Right lobe of liver (tissue), 6 donors: Measurements from ENCODE around the gene FGGY. TPM values are rescaled to one million over a fixed set of nuclear protein-coding genes. Genes with fewer than 3 reads are reported as not detected.

ENCODE experiments used
- ATAC-seq, 4 donors: fragments of 200-7000 bp; cut with Tn5 transposase; one replicate each; pipeline ENCODE4 v1.9.1; 2020; ENCODE audit warnings: mild to moderate bottlenecking in 4 of 4, moderate library complexity in 4 of 4
- DNase-seq, 3 donors: peaks; one replicate each; pipeline ENCODE4 v3.0.0-alpha.2; 2020
- H3K27ac ChIP-seq, 3 donors: fragments of 200-600 bp; one replicate each; pipeline ENCODE4 v1.8.0; 2022
- H3K27me3 ChIP-seq, 2 donors: fragments of 200-600 bp; one replicate each; pipeline ENCODE4 v1.8.0; 2022
- H3K36me3 ChIP-seq, 4 donors: fragments of 200-600 bp; sonication (generic) in 1 of 4; one replicate each; pipeline versions ENCODE4 v1.5.1 to v1.8.0; 2017 to 2022; ENCODE audit warnings: control low read depth in 1 of 4
- H3K4me1 ChIP-seq, 4 donors: fragments of 200-600 bp; sonication (generic) in 1 of 4; one replicate each; pipeline versions ENCODE4 v1.5.1 to v1.8.0; 2017 to 2022; ENCODE audit warnings: control low read depth in 1 of 4
- H3K4me3 ChIP-seq, 3 donors: fragments of 200-600 bp; one replicate each; pipeline ENCODE4 v1.8.0; 2022
- H3K9me3 ChIP-seq, 4 donors: fragments of 200-600 bp; sonication (generic) in 1 of 4; one replicate each; pipeline versions ENCODE4 v1.5.1 to v1.8.0; 2017 to 2022; ENCODE audit warnings: control low read depth in 1 of 4
- CTCF ChIP-seq, 4 donors: fragments of 200-600 bp in 3 of 4; fragments of 450-650 bp in 1 of 4; IDR thresholded peaks; one replicate each; pipeline versions ENCODE4 v1.5.1 to v1.8.0; 2016 to 2022; ENCODE audit warnings: antibody characterized with exemption in 4 of 4, mild to moderate bottlenecking in 2 of 4
- POLR2A ChIP-seq: fragments of 450-650 bp; IDR thresholded peaks from one replicate; pipeline ENCODE4 v1.6.1; 2017; ENCODE audit warnings: antibody characterized with exemption, mild to moderate bottlenecking
- WGBS: methylation state at CpG from one replicate; pipeline ENCODE4 v1.1.6; 2018; ENCODE audit warnings: low coverage, low lambda C conversion rate; ENCODE audit not compliant: insufficient coverage; ENCODE audit errors: missing lambda C conversion rate; 5-methylcytosine and 5-hydroxymethylcytosine counted together
- intact Hi-C, 2 donors: fragments of 100-400 bp; cut with DNase I; formaldehyde crosslinking; loops; one replicate each; pipeline versions ENCODE4 v1.11.2 to v1.14.1; 2022
- total RNA-seq, 6 experiments: library from RNA; depleted of rRNA in 2 of 6; stranded (reverse); fragments of >200 nt in 2 of 6; fragmentation: NEBNext Ultra II Directional in 3 of 6; extraction: Animal tissue kit (Norgen Biotek cat#: 25700) in 3 of 6; gene quantifications; one replicate each; pipeline versions ENCODE4 v1.1.0 to v1.2.4, GENCODE V29; 2016 to 2023
- donor health status: DM: no; HTN: yes; CAD: no.
- donor health status: DM: no; HTN: no; CAD: no.
- donor health status: DM: no; HTN: no; CAD: no.
- donor health status: DM: no; HTN: yes; CAD: no.
- donor health status: DM: no; HTN: yes; CAD: no.

FGGY gene
- total RNA-seq, 6 experiments from 2014 or later = 45.5 to 84.2 (median 58.7) TPM

- ATAC-seq = no peak
- WGBS = 86% methylated on average over 7 of the region's 7 CpGs
- H3K27ac ChIP-seq = no peak overlapping the region
- no peaks in the 10 kb centered on the region for H3K27me3 ChIP-seq
- H3K4me3 ChIP-seq = no peak overlapping the region
- H3K36me3 ChIP-seq = peaks cover 0 to 4% (median 0%) of the 10 kb centered on the region in 4 donors
- no peaks in the 10 kb centered on the region for H3K4me1 ChIP-seq
- intact Hi-C loops = no loop called here
- no peak for TF ChIP-seq CTCF (IDR thresholded peaks at IDR 0.05)
- TF ChIP-seq POLR2A = no peak
- no peaks in the 10 kb centered on the region for H3K9me3 ChIP-seq
- DNase-seq = no peak
These were observed 81.9 kb downstream of the FGGY start for GRCh38 chr1:59378621-59379370.

- H3K9me3 ChIP-seq = no peaks in the 10 kb centered on the region
- peaks cover 0 to 4% (median 0%) of the 10 kb centered on the region in 4 donors for H3K36me3 ChIP-seq
- H3K27me3 ChIP-seq = no peaks in the 10 kb centered on the region
- intact Hi-C loops = no loop called here
- no peak for ATAC-seq
- no peak overlapping the region for H3K27ac ChIP-seq
- DNase-seq = no peak
- TF ChIP-seq POLR2A = no peak
- no peak for TF ChIP-seq CTCF (IDR thresholded peaks at IDR 0.05)
- H3K4me1 ChIP-seq = no peaks in the 10 kb centered on the region
- no peak overlapping the region for H3K4me3 ChIP-seq
These were observed 82.5 kb downstream of the FGGY start for GRCh38 chr1:59379371-59379728.

GRCh38 chr1:59383963-59384362 lies 87.1 kb downstream of the FGGY start:
- TF ChIP-seq POLR2A = no peak
- no peak for TF ChIP-seq CTCF (IDR thresholded peaks at IDR 0.05)
- Histone ChIP-seq H3K27me3 (no peaks in the 10 kb centered on the region), H3K4me1 (no peaks in the 10 kb centered on the region), H3K27ac (no peak overlapping the region), H3K36me3 (peaks cover 0 to under 1% (median 0%) of the 10 kb centered on the region in 4 donors), H3K9me3 (no peaks in the 10 kb centered on the region), H3K4me3 (no peak overlapping the region)
- 81% methylated on average over 3 of the region's 3 CpGs for WGBS
- intact Hi-C loops = no loop called here
- DNase-seq (no peak), ATAC-seq (no peak)

- no peak overlapping the region for H3K4me3 ChIP-seq
- no peak for TF ChIP-seq CTCF (IDR thresholded peaks at IDR 0.05)
- no peak for TF ChIP-seq POLR2A
- no peaks in the 10 kb centered on the region for H3K27me3 ChIP-seq
- no peak overlapping the region for H3K27ac ChIP-seq
- ATAC-seq = no peak
- H3K4me1 ChIP-seq = no peaks in the 10 kb centered on the region
- no peak for DNase-seq
- WGBS = 40% methylated on average over 1 of the region's 1 CpG
- intact Hi-C loops = no loop called here
- H3K36me3 ChIP-seq = no peaks in the 10 kb centered on the region
- H3K9me3 ChIP-seq = no peaks in the 10 kb centered on the region
These were observed 87.5 kb downstream of the FGGY start for GRCh38 chr1:59384443-59384842.
